Measurements from ENCODE around the gene VEGFC. TPM values are rescaled to one million over a fixed set of nuclear protein-coding genes. Genes with fewer than 3 reads are reported as not detected.

The VEGFC gene
- total RNA-seq, result 10 to 100 TPM in 1 of 4 donors, 1 to 10 TPM in 3; 4.2 to 11.4 (median 6.9) TPM
- polyA plus RNA-seq, result 4.9 TPM
- long read RNA-seq, donor 1, transcript VEGFC-202 (7 exons, 2,064 nt), result major isoform, 5 of 6 reads
- long read RNA-seq, donor 1, partial matches to known transcripts, result 0 of 6 reads
- long read RNA-seq, donor 1, other reads (novel, unspliced or antisense), result 1 of 6 reads
- long read RNA-seq, donor 2, partial matches to known transcripts, result 1 of 1 reads
- long read RNA-seq, donor 2, other reads (novel, unspliced or antisense), result 0 of 1 reads
- long read RNA-seq, donor 3, partial matches to known transcripts, result 1 of 2 reads
- long read RNA-seq, donor 3, other reads (novel, unspliced or antisense), result 1 of 2 reads
- long read RNA-seq, donor 4, transcript VEGFC-202 (7 exons, 2,064 nt), result major isoform, 7 of 7 reads
- long read RNA-seq, donor 4, partial matches to known transcripts, result 0 of 7 reads
- long read RNA-seq, donor 4, other reads (novel, unspliced or antisense), result 0 of 7 reads

GRCh38 chr4:176792326-176793059 lies at the start of gene VEGFC:
Gene VEGFC (minus strand): TSS chr4:176792922. CDS start chr4:176792311, 611 bp downstream.
- H3K4me3 ChIP-seq (ENCODE audit: low read length), result peak within 1 kb of the TSS; percentile 95
- H3K27ac ChIP-seq (ENCODE audit: low read length), result peak within 1 kb of the TSS; percentile 4
- no peaks in the 10 kb centered on the region for H3K9me3 ChIP-seq (ENCODE audit: control insufficient read depth, low read length)
- no peaks in the 10 kb centered on the region for H3K4me1 ChIP-seq (ENCODE audit: control insufficient read depth, insufficient read depth, low read length)
- peak; percentile 65 to 86 (median 85) for DNase-seq
- no peaks in the 10 kb centered on the region for H3K27me3 ChIP-seq (ENCODE audit: control insufficient read depth, insufficient read depth)
- intact Hi-C loops (cut with DNase I), result loop anchor here in 1 of 4 donors (10.0 kb wide), 1 partner anchor 418 kb away; no protein-coding TSS in a partner anchor
- WGBS, result under 1% methylated on average over 91 of the region's 91 CpGs
- ATAC-seq, result peak; percentile 92 to 95

- ATAC-seq (no peak), DNase-seq (no peak)
- intact Hi-C loops (cut with DNase I), result no loop called here
- no peak overlapping the region for H3K27ac ChIP-seq (ENCODE audit: low read length)
- H3K27me3 ChIP-seq (ENCODE audit: control insufficient read depth, insufficient read depth), result no peaks in the 10 kb centered on the region
- no peaks in the 10 kb centered on the region for H3K4me1 ChIP-seq (ENCODE audit: control insufficient read depth, insufficient read depth, low read length)
- 78% methylated on average over 1 of the region's 1 CpG for WGBS
- H3K9me3 ChIP-seq (ENCODE audit: control insufficient read depth, low read length), result no peaks in the 10 kb centered on the region
- H3K4me3 ChIP-seq (ENCODE audit: low read length), result no peak overlapping the region
Observed at GRCh38 chr4:176841711-176842112, 49.0 kb upstream of the VEGFC start.

- 67% methylated on average over 4 of the region's 4 CpGs for WGBS
- intact Hi-C loops (cut with DNase I), result no loop called here
- ATAC-seq, result no peak
Observed at GRCh38 chr4:176840166-176840565, 47.4 kb upstream of the VEGFC start.

GRCh38 chr4:176839656-176840055 lies 46.9 kb upstream of the VEGFC start:
- intact Hi-C loops (cut with DNase I), result no loop called here
- H3K4me3 ChIP-seq (ENCODE audit: low read length), result no peak overlapping the region
- H3K9me3 ChIP-seq (ENCODE audit: control insufficient read depth, low read length), result no peaks in the 10 kb centered on the region
- H3K4me1 ChIP-seq (ENCODE audit: control insufficient read depth, insufficient read depth, low read length), result no peaks in the 10 kb centered on the region
- DNase-seq (no peak), ATAC-seq (peak in 1 of 2 donors; percentile 80)
- WGBS, result 90% methylated on average over 3 of the region's 3 CpGs
- H3K27me3 ChIP-seq (ENCODE audit: control insufficient read depth, insufficient read depth), result no peaks in the 10 kb centered on the region
- no peak overlapping the region for H3K27ac ChIP-seq (ENCODE audit: low read length)

More at GRCh38 chr4:176840166-176840565, 47.4 kb upstream of the VEGFC start:
- Histone ChIP-seq H3K4me1 (ENCODE audit: control insufficient read depth, insufficient read depth, low read length) (no peaks in the 10 kb centered on the region), H3K27ac (ENCODE audit: low read length) (no peak overlapping the region), H3K27me3 (ENCODE audit: control insufficient read depth, insufficient read depth) (no peaks in the 10 kb centered on the region), H3K9me3 (ENCODE audit: control insufficient read depth, low read length) (no peaks in the 10 kb centered on the region), H3K4me3 (ENCODE audit: low read length) (no peak overlapping the region)
- no peak for DNase-seq

- Histone ChIP-seq H3K9me3 (ENCODE audit: control insufficient read depth, low read length) (no peaks in the 10 kb centered on the region), H3K4me1 (ENCODE audit: control insufficient read depth, insufficient read depth, low read length) (no peaks in the 10 kb centered on the region), H3K27me3 (ENCODE audit: control insufficient read depth, insufficient read depth) (no peaks in the 10 kb centered on the region), H3K4me3 (ENCODE audit: low read length) (no peak overlapping the region), H3K27ac (ENCODE audit: low read length) (no peak overlapping the region)
- intact Hi-C loops (cut with DNase I), result no loop called here
- ATAC-seq (peak in 1 of 2 donors; percentile 70), DNase-seq (peak in 2 of 3 donors; percentile 15 to 66)
- WGBS, result 60% methylated on average over 7 of the region's 7 CpGs
Observed at GRCh38 chr4:176838601-176839433, 46.1 kb upstream of the VEGFC start.

- H3K9me3 ChIP-seq (ENCODE audit: control insufficient read depth, low read length), result no peaks in the 10 kb centered on the region
- DNase-seq, result no peak
- H3K4me1 ChIP-seq (ENCODE audit: control insufficient read depth, insufficient read depth, low read length), result no peaks in the 10 kb centered on the region
- no peak overlapping the region for H3K27ac ChIP-seq (ENCODE audit: low read length)
- intact Hi-C loops (cut with DNase I), result no loop called here
- 62% methylated on average over 4 of the region's 4 CpGs for WGBS
- no peak overlapping the region for H3K4me3 ChIP-seq (ENCODE audit: low read length)
- ATAC-seq, result no peak
- no peaks in the 10 kb centered on the region for H3K27me3 ChIP-seq (ENCODE audit: control insufficient read depth, insufficient read depth)
Observed at GRCh38 chr4:176837169-176837895, 44.6 kb upstream of the VEGFC start.

GRCh38 chr4:176834531-176834930 lies 41.8 kb upstream of the VEGFC start:
- DNase-seq (no peak), ATAC-seq (no peak)
- Histone ChIP-seq H3K4me1 (ENCODE audit: control insufficient read depth, insufficient read depth, low read length) (no peaks in the 10 kb centered on the region), H3K4me3 (ENCODE audit: low read length) (no peak overlapping the region), H3K9me3 (ENCODE audit: control insufficient read depth, low read length) (no peaks in the 10 kb centered on the region), H3K27me3 (ENCODE audit: control insufficient read depth, insufficient read depth) (no peaks in the 10 kb centered on the region), H3K27ac (ENCODE audit: low read length) (no peak overlapping the region)
- 72% methylated on average over 2 of the region's 2 CpGs for WGBS
- intact Hi-C loops (cut with DNase I), result no loop called here

- no peaks in the 10 kb centered on the region for H3K9me3 ChIP-seq (ENCODE audit: control insufficient read depth, low read length)
- 83% methylated on average over 4 of the region's 4 CpGs for WGBS
- H3K4me1 ChIP-seq (ENCODE audit: control insufficient read depth, insufficient read depth, low read length), result no peaks in the 10 kb centered on the region
- no peak for ATAC-seq
- no peak overlapping the region for H3K4me3 ChIP-seq (ENCODE audit: low read length)
- DNase-seq, result no peak
- no peaks in the 10 kb centered on the region for H3K27me3 ChIP-seq (ENCODE audit: control insufficient read depth, insufficient read depth)
- intact Hi-C loops (cut with DNase I), result no loop called here
- H3K27ac ChIP-seq (ENCODE audit: low read length), result no peak overlapping the region
Observed at GRCh38 chr4:176833400-176834175, 40.9 kb upstream of the VEGFC start.

- no peaks in the 10 kb centered on the region for H3K27me3 ChIP-seq (ENCODE audit: control insufficient read depth, insufficient read depth)
- ATAC-seq (no peak), DNase-seq (no peak)
- no peak overlapping the region for H3K4me3 ChIP-seq (ENCODE audit: low read length)
- 39% methylated on average over 6 of the region's 6 CpGs for WGBS
- intact Hi-C loops (cut with DNase I), result no loop called here
- no peaks in the 10 kb centered on the region for H3K4me1 ChIP-seq (ENCODE audit: control insufficient read depth, insufficient read depth, low read length)
- H3K27ac ChIP-seq (ENCODE audit: low read length), result no peak overlapping the region
- no peaks in the 10 kb centered on the region for H3K9me3 ChIP-seq (ENCODE audit: control insufficient read depth, low read length)
Observed at GRCh38 chr4:176830971-176831370, 38.2 kb upstream of the VEGFC start.

GRCh38 chr4:176825586-176825985 lies 32.9 kb upstream of the VEGFC start:
- H3K9me3 ChIP-seq (ENCODE audit: control insufficient read depth, low read length), result no peaks in the 10 kb centered on the region
- ATAC-seq (no peak), DNase-seq (no peak)
- H3K27ac ChIP-seq (ENCODE audit: low read length), result no peak overlapping the region
- no peaks in the 10 kb centered on the region for H3K4me1 ChIP-seq (ENCODE audit: control insufficient read depth, insufficient read depth, low read length)
- no peaks in the 10 kb centered on the region for H3K27me3 ChIP-seq (ENCODE audit: control insufficient read depth, insufficient read depth)
- intact Hi-C loops (cut with DNase I), result no loop called here
- no peak overlapping the region for H3K4me3 ChIP-seq (ENCODE audit: low read length)
